GM21381 (cell line): ENCODE measurements around the gene METTL22.

Experiments
- ATAC-seq: cut with Tn5 transposase; IDR thresholded peaks from one replicate; pipeline ENCODE4 v1.9.1; 2021; ENCODE audit warnings: mild to moderate bottlenecking, moderate library complexity; ENCODE audit not compliant: unreplicated experiment

The METTL22 gene

GRCh38 chr16:8591451-8591850 is 30.0 kb upstream of the METTL22 start:
- no peak for ATAC-seq

GRCh38 chr16:8594149-8594666 is 27.3 kb upstream of the METTL22 start:
- no peak for ATAC-seq

- no peak for ATAC-seq
Observed at GRCh38 chr16:8595783-8596182, 25.7 kb upstream of the METTL22 start.

GRCh38 chr16:8596581-8596980 is 24.9 kb upstream of the METTL22 start:
- ATAC-seq, result no peak

- ATAC-seq, result no peak
Observed at GRCh38 chr16:8600144-8600775, 21.2 kb upstream of the METTL22 start.

- no peak for ATAC-seq
Observed at GRCh38 chr16:8605554-8605953, 15.9 kb upstream of the METTL22 start.

- no peak for ATAC-seq
Observed at GRCh38 chr16:8607214-8607613, 14.3 kb upstream of the METTL22 start.

- no peak for ATAC-seq
Observed at GRCh38 chr16:8611122-8611521, 10.4 kb upstream of the METTL22 start.

DNA sequence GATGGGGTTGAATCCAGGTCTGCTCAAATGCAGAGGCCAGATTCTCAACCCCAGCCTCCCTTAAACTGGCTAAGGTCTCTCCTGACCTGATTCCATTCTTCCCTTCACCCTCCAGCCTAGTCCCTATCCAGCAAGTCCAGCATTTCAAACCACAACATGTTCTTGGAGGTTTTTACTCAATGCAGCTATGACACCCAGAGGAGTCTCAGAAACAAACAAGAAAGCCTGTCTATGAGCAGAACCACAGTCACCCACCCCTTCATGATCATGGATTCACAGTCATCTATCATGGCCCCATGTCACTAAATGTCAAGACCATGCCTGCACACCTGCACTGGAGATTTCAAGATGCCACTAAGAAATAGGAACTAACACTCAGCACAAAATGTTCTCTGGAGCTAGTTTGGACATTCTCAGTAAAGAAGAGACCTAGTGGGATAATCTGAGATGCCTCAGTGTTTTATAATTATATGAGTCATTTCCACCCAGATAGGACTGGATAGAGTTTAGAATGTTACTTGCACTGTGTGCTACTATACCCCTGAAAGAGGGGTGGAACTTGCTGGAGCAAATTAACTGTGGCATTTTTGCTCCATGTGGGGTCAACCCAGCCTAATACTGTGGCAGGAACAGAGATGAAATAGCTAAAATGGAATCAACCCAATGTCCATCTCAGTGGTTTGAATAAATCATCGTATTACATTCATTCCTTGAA is 9.5 kb upstream of the METTL22 start:
- ATAC-seq, result no peak

DNA sequence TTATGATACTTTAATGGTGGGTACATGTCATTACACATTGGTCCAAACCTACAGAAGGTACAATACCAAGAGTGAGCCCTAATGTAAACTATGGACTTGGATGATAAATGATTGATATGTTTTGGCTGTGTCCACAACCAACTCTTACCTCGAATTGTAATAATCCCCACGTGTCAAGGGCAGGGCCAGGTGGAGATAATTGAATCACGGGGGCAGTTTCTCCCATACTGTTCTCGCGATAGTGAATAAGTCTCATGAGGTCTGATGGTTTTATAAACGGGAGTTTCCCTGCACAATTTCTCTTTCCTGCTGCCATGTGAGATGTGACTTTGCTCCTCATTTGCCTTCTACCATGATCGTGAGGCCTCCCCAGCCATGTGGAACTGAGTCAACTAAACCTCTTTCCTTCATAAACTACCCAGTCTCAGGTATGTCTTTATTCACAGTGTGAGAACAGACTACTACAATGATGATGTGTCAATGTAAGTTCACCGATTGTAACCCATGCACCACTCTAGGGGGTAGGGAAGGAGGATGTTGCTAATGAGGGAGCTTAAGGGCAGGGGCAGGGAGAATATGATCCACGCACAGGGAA is 7.0 kb upstream of the METTL22 start:
- no peak for ATAC-seq

DNA sequence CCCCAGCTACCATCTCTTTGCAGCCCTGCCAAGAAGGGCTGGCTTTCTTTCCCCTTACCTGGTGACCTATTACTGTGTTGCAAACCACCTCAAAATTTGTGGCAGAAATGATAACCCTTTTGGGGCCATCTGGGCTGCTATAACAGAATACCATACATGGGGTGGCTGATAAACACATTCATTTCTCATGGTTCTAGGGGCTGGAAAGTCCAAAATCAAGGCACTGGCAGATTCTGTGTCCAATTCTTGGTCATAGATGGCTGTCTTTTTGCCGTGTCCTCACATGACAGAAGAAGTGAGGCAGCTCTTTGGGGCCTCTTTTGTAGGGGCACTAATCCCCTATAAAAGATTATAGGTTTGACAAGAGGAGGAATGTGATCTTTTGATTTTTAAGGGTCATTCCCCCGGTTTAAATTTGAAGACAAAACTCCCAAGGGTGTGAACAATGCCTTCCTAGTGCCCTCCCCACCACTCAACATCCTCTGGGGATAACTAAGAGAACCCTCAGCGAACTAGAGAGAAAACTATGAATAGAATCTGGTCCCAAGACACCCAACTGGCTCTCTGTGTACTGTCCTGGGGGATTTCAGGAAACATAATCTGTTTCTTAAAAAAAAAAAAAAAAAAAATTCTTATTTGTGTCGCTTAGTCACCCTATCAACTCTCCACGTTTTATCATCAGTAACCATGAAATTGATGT is 1.7 kb upstream of the METTL22 start:
- no peak for ATAC-seq

GRCh38 chr16:8620535-8620934 is 963 bp upstream of the METTL22 start:
- ATAC-seq, result no peak

DNA sequence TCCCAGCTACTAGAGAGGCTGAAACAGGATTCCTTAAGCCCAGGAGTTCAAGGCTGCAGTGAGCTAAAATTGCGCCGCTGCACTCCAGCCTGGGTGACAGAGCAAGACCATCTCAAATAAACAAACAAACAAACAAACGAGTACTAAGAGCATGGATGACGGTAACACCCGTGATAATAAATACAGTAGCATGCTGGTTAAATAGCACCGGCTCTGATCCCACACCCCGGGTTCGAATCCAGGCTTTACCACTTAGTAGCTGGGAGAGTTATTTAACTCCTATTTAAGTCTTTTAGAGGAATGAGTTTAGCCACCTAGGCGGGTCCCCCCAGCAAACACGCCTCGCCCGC is 301 bp upstream of the METTL22 start:
- ATAC-seq, result no peak

GRCh38 chr16:8622315-8622656 is 788 bp downstream of the METTL22 start:
- ATAC-seq, result peak; percentile 8

DNA sequence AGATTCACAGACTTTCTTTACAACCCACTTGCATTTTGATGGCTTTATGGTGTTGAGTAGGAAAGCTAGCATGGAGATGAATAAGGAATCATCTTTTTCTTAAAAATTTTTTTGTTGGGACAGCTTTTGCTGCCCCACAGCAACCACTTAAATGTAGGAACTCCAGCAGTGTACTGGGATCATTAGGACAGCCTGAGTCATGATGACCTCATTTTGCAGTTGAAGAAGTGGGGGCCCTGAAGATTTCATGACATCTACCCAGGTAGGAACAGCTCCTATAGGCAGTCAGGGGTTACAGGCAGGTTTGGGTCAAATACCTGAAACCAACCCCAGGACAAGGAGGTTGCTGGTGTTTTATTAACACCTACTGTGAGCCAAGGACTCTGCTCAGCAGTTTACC is 2.1 kb downstream of the METTL22 start:
- no peak for ATAC-seq

GRCh38 chr16:8625491-8626087 is 4.1 kb downstream of the METTL22 start:
- no peak for ATAC-seq

DNA sequence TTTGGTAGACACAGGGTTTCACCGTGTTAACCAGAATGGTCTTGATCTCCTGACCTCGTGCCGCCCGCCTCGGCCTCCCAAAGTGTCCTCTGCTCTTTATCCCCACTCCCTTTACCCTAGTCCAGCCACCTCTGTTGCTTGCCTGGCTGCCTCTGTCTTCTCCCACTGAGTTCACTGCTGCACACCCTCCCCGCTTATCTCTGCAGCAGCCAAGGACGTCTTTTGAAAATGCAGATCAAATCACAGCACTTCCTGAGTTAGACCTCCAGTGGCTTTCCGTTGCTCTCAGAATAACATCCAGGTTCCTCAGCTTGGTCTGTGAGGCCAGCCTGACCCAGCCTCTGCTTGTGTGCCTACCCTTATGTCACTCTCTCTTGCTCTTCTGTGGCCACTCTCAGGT is 5.4 kb downstream of the METTL22 start:
- ATAC-seq, result no peak

- no peak for ATAC-seq
Observed at GRCh38 chr16:8627456-8627855, 6.0 kb downstream of the METTL22 start.

GRCh38 chr16:8628981-8629725 is 7.7 kb downstream of the METTL22 start:
- ATAC-seq, result no peak

- no peak for ATAC-seq
Observed at GRCh38 chr16:8630255-8630953, 8.9 kb downstream of the METTL22 start.
